ENCODE results near the gene REP15. TPM values are rescaled to one million over a fixed set of nuclear protein-coding genes. Genes with fewer than 3 reads are reported as not detected.

Gene REP15
- total RNA-seq, 2 experiments from 2014 or later, result 0.61 TPM; not detected in 1

- H3K4me1 Mint-ChIP-seq, result no peaks in the 10 kb centered on the region
- no peak overlapping the region for H3K27ac Mint-ChIP-seq
- H3K36me3 Mint-ChIP-seq, result no peaks in the 10 kb centered on the region
- DNase-seq (no peak), ATAC-seq (no peak)
- H3K27me3 Mint-ChIP-seq, result peaks cover 4% of the 10 kb centered on the region
- H3K4me3 Mint-ChIP-seq, result no peak overlapping the region
- CTCF ChIA-PET, result interaction anchor here (0.5 kb wide), 1 partner anchor 1501 kb away, joined by 3 read pairs; no protein-coding TSS in a partner anchor
- H3K9me3 Mint-ChIP-seq (ENCODE audit: low read depth), result no peaks in the 10 kb centered on the region
Measured at GRCh38 chr12:27680619-27681018, 15.6 kb upstream of the REP15 start.

GRCh38 chr12:27682534-27682933 lies 13.7 kb upstream of the REP15 start:
- H3K9me3 Mint-ChIP-seq (ENCODE audit: low read depth), result no peaks in the 10 kb centered on the region
- H3K27me3 Mint-ChIP-seq, result peaks cover 2% of the 10 kb centered on the region
- DNase-seq, result no peak
- CTCF ChIA-PET, result no interaction called here
- no peak overlapping the region for H3K27ac Mint-ChIP-seq
- no peak for ATAC-seq
- H3K36me3 Mint-ChIP-seq, result no peaks in the 10 kb centered on the region
- no peak overlapping the region for H3K4me3 Mint-ChIP-seq
- H3K4me1 Mint-ChIP-seq, result no peaks in the 10 kb centered on the region

- no peak overlapping the region for H3K4me3 Mint-ChIP-seq
- H3K9me3 Mint-ChIP-seq (ENCODE audit: low read depth), result no peaks in the 10 kb centered on the region
- DNase-seq (no peak), ATAC-seq (no peak)
- CTCF ChIA-PET, result no interaction called here
- H3K4me1 Mint-ChIP-seq, result no peaks in the 10 kb centered on the region
- peaks cover 2% of the 10 kb centered on the region for H3K27me3 Mint-ChIP-seq
- no peak overlapping the region for H3K27ac Mint-ChIP-seq
- no peaks in the 10 kb centered on the region for H3K36me3 Mint-ChIP-seq
Measured at GRCh38 chr12:27685274-27685673, 11.0 kb upstream of the REP15 start.

- H3K4me1 Mint-ChIP-seq, result no peaks in the 10 kb centered on the region
- peaks cover 2% of the 10 kb centered on the region for H3K27me3 Mint-ChIP-seq
- H3K9me3 Mint-ChIP-seq (ENCODE audit: low read depth), result no peaks in the 10 kb centered on the region
- H3K27ac Mint-ChIP-seq, result no peak overlapping the region
- DNase-seq, result no peak
- no peak for ATAC-seq
- CTCF ChIA-PET, result no interaction called here
- H3K4me3 Mint-ChIP-seq, result no peak overlapping the region
- H3K36me3 Mint-ChIP-seq, result no peaks in the 10 kb centered on the region
Measured at GRCh38 chr12:27686147-27686546, 10.1 kb upstream of the REP15 start.

GRCh38 chr12:27688671-27689070 lies 7.6 kb upstream of the REP15 start:
- peaks cover 2% of the 10 kb centered on the region for H3K27me3 Mint-ChIP-seq
- no peak for DNase-seq
- CTCF ChIA-PET, result no interaction called here
- H3K4me1 Mint-ChIP-seq, result no peaks in the 10 kb centered on the region
- H3K9me3 Mint-ChIP-seq (ENCODE audit: low read depth), result no peaks in the 10 kb centered on the region
- no peak for ATAC-seq
- no peaks in the 10 kb centered on the region for H3K36me3 Mint-ChIP-seq
- H3K4me3 Mint-ChIP-seq, result no peak overlapping the region
- H3K27ac Mint-ChIP-seq, result no peak overlapping the region

- CTCF ChIA-PET, result interaction anchor here (0.9 kb wide), 1 partner anchor 37 kb away, joined by 3 read pairs; no protein-coding TSS in a partner anchor
Measured at GRCh38 chr12:27689558-27690180, 6.6 kb upstream of the REP15 start.

GRCh38 chr12:27693403-27693802 lies 2.8 kb upstream of the REP15 start:
- Mint-ChIP-seq H3K27me3 (peaks cover 10% of the 10 kb centered on the region), H3K4me3 (no peak overlapping the region), H3K4me1 (no peaks in the 10 kb centered on the region), H3K27ac (no peak overlapping the region), H3K36me3 (no peaks in the 10 kb centered on the region), H3K9me3 (ENCODE audit: low read depth) (no peaks in the 10 kb centered on the region)
- DNase-seq (no peak), ATAC-seq (no peak)
- CTCF ChIA-PET, result no interaction called here

More at GRCh38 chr12:27689558-27690180, 6.6 kb upstream of the REP15 start:
- Mint-ChIP-seq H3K9me3 (ENCODE audit: low read depth) (no peaks in the 10 kb centered on the region), H3K4me1 (no peaks in the 10 kb centered on the region), H3K27ac (no peak overlapping the region), H3K4me3 (no peak overlapping the region), H3K27me3 (peaks cover 2% of the 10 kb centered on the region), H3K36me3 (no peaks in the 10 kb centered on the region)
- DNase-seq, result no peak
- ATAC-seq, result no peak

GRCh38 chr12:27695556-27696292 lies 523 bp upstream of the REP15 start:
- H3K4me1 Mint-ChIP-seq, result no peaks in the 10 kb centered on the region
- ATAC-seq (no peak), DNase-seq (no peak)
- H3K4me3 Mint-ChIP-seq, result no peak overlapping the region
- H3K36me3 Mint-ChIP-seq, result no peaks in the 10 kb centered on the region
- no peak overlapping the region for H3K27ac Mint-ChIP-seq
- CTCF ChIA-PET, result interaction anchor here (0.6 kb wide), 1 partner anchor 1634 kb away, joined by 4 read pairs; no protein-coding TSS in a partner anchor
- peaks cover 20% of the 10 kb centered on the region for H3K27me3 Mint-ChIP-seq
- H3K9me3 Mint-ChIP-seq (ENCODE audit: low read depth), result no peaks in the 10 kb centered on the region

GRCh38 chr12:27696864-27697564 lies 767 bp downstream of the REP15 start:
- H3K4me1 Mint-ChIP-seq, result no peaks in the 10 kb centered on the region
- no peaks in the 10 kb centered on the region for H3K9me3 Mint-ChIP-seq (ENCODE audit: low read depth)
- no peak for DNase-seq
- H3K27me3 Mint-ChIP-seq, result peaks cover 29% of the 10 kb centered on the region
- CTCF ChIA-PET, result interaction anchor here (0.6 kb wide), 1 partner anchor 1633 kb away, joined by 4 read pairs; no protein-coding TSS in a partner anchor
- H3K4me3 Mint-ChIP-seq, result no peak overlapping the region
- ATAC-seq, result no peak
- no peak overlapping the region for H3K27ac Mint-ChIP-seq
- no peaks in the 10 kb centered on the region for H3K36me3 Mint-ChIP-seq

GRCh38 chr12:27703720-27704452 lies 7.6 kb downstream of the REP15 start:
- H3K4me3 Mint-ChIP-seq, result no peak overlapping the region
- H3K27me3 Mint-ChIP-seq, result peaks cover 33% of the 10 kb centered on the region
- CTCF ChIA-PET, result interaction anchor here (1.0 to 1.3 kb wide), 3 partner anchors 9 to 233 kb away, joined by 3 read pairs; no protein-coding TSS in a partner anchor
- no peaks in the 10 kb centered on the region for H3K36me3 Mint-ChIP-seq
- no peaks in the 10 kb centered on the region for H3K9me3 Mint-ChIP-seq (ENCODE audit: low read depth)
- H3K27ac Mint-ChIP-seq, result no peak overlapping the region
- no peaks in the 10 kb centered on the region for H3K4me1 Mint-ChIP-seq
- DNase-seq, result peak; percentile 83
- ATAC-seq, result peak; percentile 92

- ATAC-seq, result no peak
- no peaks in the 10 kb centered on the region for H3K36me3 Mint-ChIP-seq
Measured at GRCh38 chr12:27705263-27705662, 9.0 kb downstream of the REP15 start.

GRCh38 chr12:27707216-27707615 lies 11.0 kb downstream of the REP15 start:
- Mint-ChIP-seq H3K4me1 (peaks cover 10% of the 10 kb centered on the region), H3K9me3 (ENCODE audit: low read depth) (no peaks in the 10 kb centered on the region), H3K27me3 (peaks cover 15% of the 10 kb centered on the region), H3K27ac (no peak overlapping the region), H3K36me3 (peaks cover 6% of the 10 kb centered on the region), H3K4me3 (no peak overlapping the region)
- DNase-seq (no peak), ATAC-seq (no peak)
- CTCF ChIA-PET, result interaction anchor here (0.7 kb wide), 1 partner anchor 557 kb away, joined by 3 read pairs; no protein-coding TSS in a partner anchor

More at GRCh38 chr12:27705263-27705662, 9.0 kb downstream of the REP15 start:
- H3K9me3 Mint-ChIP-seq (ENCODE audit: low read depth), result no peaks in the 10 kb centered on the region
- no peaks in the 10 kb centered on the region for H3K4me1 Mint-ChIP-seq
- peaks cover 30% of the 10 kb centered on the region for H3K27me3 Mint-ChIP-seq
- CTCF ChIA-PET, result interaction anchor here (1.0 kb wide), 2 partner anchors 28 to 32 kb away, joined by 3 read pairs; no protein-coding TSS in a partner anchor
- no peak overlapping the region for H3K4me3 Mint-ChIP-seq
- DNase-seq, result no peak
- H3K27ac Mint-ChIP-seq, result no peak overlapping the region

Measured in activated CD8-positive, alpha-beta memory T cell treated with anti-CD3 and anti-CD28 coated beads, Interleukin-2, amount 10 ng/mL, durations not matched to agents 7 days and 5 days (primary cell).